ENCODE results near the gene AUH.

- TF ChIP-seq GATA2 (IDR thresholded peaks at IDR 0.05; ENCODE audit: low read depth, low read length) = no peak
- TF ChIP-seq GATA3 (IDR thresholded peaks at IDR 0.05; ENCODE audit: low read depth, low read length) = no peak
These were observed 194.8 kb downstream of the AUH start for GRCh38 chr9:91166796-91167366.
